ENCODE results near the gene CATSPERE.

Gene CATSPERE

DNA sequence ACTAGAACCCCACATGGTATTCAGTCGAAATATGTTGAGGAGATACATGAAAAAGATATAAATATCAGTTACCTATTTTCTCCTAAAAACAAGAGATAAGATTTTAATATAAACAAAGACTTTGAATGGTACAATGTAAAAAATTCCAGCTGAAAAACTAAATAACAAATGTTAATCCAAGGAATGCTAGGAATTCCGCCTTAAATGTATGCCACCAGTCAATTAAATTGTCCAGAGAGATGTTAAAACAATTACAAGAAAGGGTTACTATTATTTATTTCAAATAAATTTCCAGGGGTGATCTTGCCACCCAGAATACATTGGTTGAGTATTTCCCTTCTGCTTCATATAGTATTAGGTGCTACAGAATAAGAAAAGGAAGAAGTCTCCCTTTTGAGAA lies 13.5 kb upstream of the CATSPERE start:
- no peak for DNase-seq (ENCODE audit: extremely low read depth, low read depth)
- H3K4me3 ChIP-seq (replicated peaks; ENCODE audit: low read depth, low read length): no peak overlapping the region
- TF ChIP-seq CTCF (IDR thresholded peaks at IDR 0.05; ENCODE audit: low read depth, low read length, missing control alignments): no peak

DNA sequence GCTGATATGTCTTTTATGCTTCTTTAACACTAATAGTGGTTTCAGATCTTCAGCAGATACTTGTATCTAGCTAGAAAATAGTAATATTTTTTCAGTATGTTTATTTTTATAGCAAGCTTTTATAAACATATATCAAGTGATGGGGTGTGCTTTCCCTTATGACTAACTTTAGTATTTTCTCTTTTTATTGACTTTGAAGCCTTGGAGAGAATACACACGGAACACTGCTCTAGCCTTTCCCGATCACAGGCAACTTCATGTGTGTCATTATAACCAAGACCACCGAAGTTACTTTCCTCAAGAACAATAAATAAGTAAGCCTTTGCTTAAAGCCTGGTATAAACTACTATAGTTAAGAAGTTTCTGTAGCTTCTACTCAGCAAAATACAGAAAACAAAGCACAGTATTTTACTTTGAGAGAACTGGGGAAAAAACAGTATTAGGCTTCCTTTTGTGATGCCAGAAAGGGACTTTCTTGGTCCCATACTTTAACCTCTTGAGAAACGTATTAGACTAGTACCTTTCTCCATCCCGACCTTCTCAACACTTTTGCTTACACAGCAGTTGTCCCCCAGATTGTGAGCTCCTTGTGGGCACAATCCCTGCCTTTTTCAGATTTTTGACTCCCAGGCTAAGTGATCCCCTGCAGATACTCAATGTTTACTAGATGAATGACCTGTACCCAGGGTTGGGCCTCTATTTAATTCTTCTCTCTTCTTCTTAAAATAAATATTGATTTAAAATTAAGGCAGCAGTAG lies 12.6 kb upstream of the CATSPERE start:
- no peak for TF ChIP-seq CTCF (IDR thresholded peaks at IDR 0.05; ENCODE audit: low read depth, low read length, missing control alignments)
- no peak for DNase-seq (ENCODE audit: extremely low read depth, low read depth)
- peak overlapping the region; percentile 96 for H3K4me3 ChIP-seq (replicated peaks; ENCODE audit: low read depth, low read length)

- no peak for TF ChIP-seq CTCF (IDR thresholded peaks at IDR 0.05; ENCODE audit: low read depth, low read length, missing control alignments)
- DNase-seq (ENCODE audit: extremely low read depth, low read depth): no peak
- peak overlapping the region; percentile 96 for H3K4me3 ChIP-seq (replicated peaks; ENCODE audit: low read depth, low read length)
These were observed 11.1 kb upstream of the CATSPERE start for GRCh38 chr1:244449936-244450508.

GRCh38 chr1:244450597-244451538 lies 10.2 kb upstream of the CATSPERE start:
- DNase-seq (ENCODE audit: extremely low read depth, low read depth): no peak
- TF ChIP-seq CTCF (IDR thresholded peaks at IDR 0.05; ENCODE audit: low read depth, low read length, missing control alignments): no peak
- H3K4me3 ChIP-seq (replicated peaks; ENCODE audit: low read depth, low read length): peak overlapping the region; percentile 96

GRCh38 chr1:244451539-244451950 lies 9.5 kb upstream of the CATSPERE start, which contains the start of gene ADSS2:
TSS of gene ADSS2 (minus strand) at chr1:244451909. CDS start at chr1:244451817, 92 bp downstream.
- no peak for DNase-seq (ENCODE audit: extremely low read depth, low read depth)
- peak within 1 kb of the TSS; percentile 96 for H3K4me3 ChIP-seq (replicated peaks; ENCODE audit: low read depth, low read length)
- no peak for TF ChIP-seq CTCF (IDR thresholded peaks at IDR 0.05; ENCODE audit: low read depth, low read length, missing control alignments)

- TF ChIP-seq CTCF (IDR thresholded peaks at IDR 0.05; ENCODE audit: low read depth, low read length, missing control alignments): peak; percentile 36
These were observed 8.9 kb upstream of the CATSPERE start for GRCh38 chr1:244451951-244452795.

More at GRCh38 chr1:244451951-244452795, 8.9 kb upstream of the CATSPERE start:
- DNase-seq (ENCODE audit: extremely low read depth, low read depth): peak; percentile 96
- peak overlapping the region; percentile 96 for H3K4me3 ChIP-seq (replicated peaks; ENCODE audit: low read depth, low read length)
